Hepatocyte (in vitro differentiated cells): ENCODE data around the gene NRL. TPM values are rescaled to one million over a fixed set of nuclear protein-coding genes. Genes with fewer than 3 reads are reported as not detected.

Experiments used
- DNase-seq: peaks from one replicate; pipeline ENCODE4 v3.0.0-alpha.2; 2016; ENCODE audit warnings: low spot score
- H2AFZ ChIP-seq: fragments of 200-600 bp; sonication (generic); 2 replicates; pipeline ENCODE4 v1.6.0; 2016; ENCODE audit warnings: antibody characterized with exemption, mild to moderate bottlenecking
- H3K27ac ChIP-seq: fragments of 200-600 bp; sonication (generic); 2 replicates; pipeline ENCODE4 v1.5.1; 2016; ENCODE audit warnings: mild to moderate bottlenecking
- H3K27me3 ChIP-seq: fragments of 200-600 bp; sonication (generic); 2 replicates; pipeline ENCODE4 v1.6.1; 2016
- H3K36me3 ChIP-seq: fragments of 200-600 bp; sonication (generic); replicated peaks from 2 replicates; pipeline ENCODE4 v1.5.1; 2016; ENCODE audit warnings: low read depth; ENCODE audit not compliant: insufficient read depth
- H3K4me1 ChIP-seq: fragments of 200-600 bp; sonication (generic); 2 replicates; pipeline ENCODE4 v1.5.1; 2016; ENCODE audit warnings: mild to moderate bottlenecking, moderate library complexity; ENCODE audit not compliant: insufficient read depth
- H3K4me2 ChIP-seq: fragments of 200-600 bp; sonication (generic); 2 replicates; pipeline ENCODE4 v1.6.0; 2016
- H3K4me3 ChIP-seq: fragments of 200-600 bp; sonication (generic); 2 replicates; pipeline ENCODE4 v1.5.1; 2016; ENCODE audit warnings: mild to moderate bottlenecking
- H3K79me2 ChIP-seq: fragments of 200-600 bp; sonication (generic); 2 replicates; pipeline ENCODE4 v1.6.0; 2017; ENCODE audit warnings: mild to moderate bottlenecking
- H3K9me2 ChIP-seq: fragments of 200-600 bp; sonication (generic); replicated peaks from 2 replicates; pipeline ENCODE4 v1.6.0; 2017; ENCODE audit warnings: mild to moderate bottlenecking; ENCODE audit not compliant: insufficient read depth
- H3K9me3 ChIP-seq: fragments of 200-600 bp; sonication (generic); 2 replicates; pipeline ENCODE4 v1.5.1; 2016; ENCODE audit warnings: low read depth, mild to moderate bottlenecking
- H4K20me1 ChIP-seq: fragments of 200-600 bp; sonication (generic); 2 replicates; pipeline ENCODE4 v1.6.0; 2016; ENCODE audit warnings: mild to moderate bottlenecking; ENCODE audit not compliant: insufficient read depth, poor library complexity, severe bottlenecking
- EZH2 ChIP-seq: fragments of 200-600 bp; sonication (generic); IDR thresholded peaks from 2 replicates; pipeline ENCODE4 v1.6.1; 2016; ENCODE audit warnings: antibody characterized with exemption, mild to moderate bottlenecking, borderline replicate concordance
- EZH2phosphoT487 ChIP-seq: fragments of 200-600 bp; sonication (generic); IDR thresholded peaks from one replicate; pipeline ENCODE4 v1.6.1; 2018; ENCODE audit warnings: antibody characterized with exemption, mild to moderate bottlenecking, low read depth, moderate library complexity; ENCODE audit not compliant: unreplicated experiment, severe bottlenecking
- WGBS: methylation state at CpG from one replicate; pipeline ENCODE4 v1.1.6; 2016; ENCODE audit warnings: low lambda C conversion rate; ENCODE audit errors: missing lambda C conversion rate; 5-methylcytosine and 5-hydroxymethylcytosine counted together
- polyA plus RNA-seq: library from polyadenylated mRNA; unstranded; fragments of >200 nt; fragmentation: Nextera tagmentation; extraction: Ambion mirVana; gene quantifications from 2 replicates; pipeline ENCODE4 v1.2.1, GENCODE V29; 2016
- total RNA-seq: library from RNA; depleted of rRNA; stranded (reverse); fragments of >200 nt; gene quantifications from 2 replicates; pipeline ENCODE4 v1.2.3, GENCODE V29; 2014
- TF ChIP-seq, protein P1 (sequence below): fragments of 200-600 bp; sonication (generic); IDR thresholded peaks from 2 replicates; pipeline ENCODE4 v1.5.1; 2016; ENCODE audit warnings: antibody characterized with exemption, mild to moderate bottlenecking; ENCODE audit not compliant: poor library complexity

Gene NRL
- total and polyA plus RNA-seq, 2 experiments from 2014 or later: 1.2 to 2.4 TPM

DNA sequence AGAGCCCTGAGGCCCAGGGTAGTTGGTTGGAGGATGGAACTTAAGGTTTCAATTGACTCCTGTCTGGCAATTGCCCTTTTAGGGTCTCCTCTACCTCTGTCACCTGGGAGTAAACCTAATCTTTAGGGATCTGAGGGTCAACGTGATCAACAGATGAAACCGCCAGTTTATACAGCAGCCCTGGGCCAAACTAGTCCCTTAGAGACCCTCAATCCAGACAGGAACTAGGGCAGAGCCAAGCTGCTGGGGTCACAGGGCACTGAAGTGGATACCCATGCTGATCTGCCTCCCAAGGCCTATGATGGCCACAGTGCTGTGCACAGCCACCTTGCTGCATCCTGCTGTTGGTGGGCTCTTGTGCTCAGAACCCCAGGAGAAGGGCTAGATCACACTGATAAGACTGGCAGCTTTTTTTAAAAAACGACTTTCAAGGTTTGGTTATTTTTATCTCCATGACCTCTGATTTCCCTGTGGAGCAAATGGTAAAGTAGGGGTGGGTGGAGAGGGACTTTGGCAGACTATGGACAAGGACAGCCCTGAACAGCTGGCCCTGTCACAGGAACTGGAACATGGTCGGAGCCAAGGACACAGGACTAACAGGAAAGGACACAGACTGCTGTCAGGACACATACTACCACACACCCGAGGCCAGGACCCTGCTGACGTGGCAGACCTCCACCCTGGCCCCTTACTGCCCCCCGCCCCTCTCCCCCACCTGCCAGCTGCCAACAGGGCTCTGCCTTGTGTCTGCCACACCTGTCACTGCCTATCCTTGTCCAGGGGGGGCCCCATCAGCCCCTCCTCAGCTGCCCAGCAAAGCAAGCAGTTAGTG lies 16.2 kb upstream of the NRL start:
- 64% methylated on average over 7 of the region's 7 CpGs for WGBS

DNA sequence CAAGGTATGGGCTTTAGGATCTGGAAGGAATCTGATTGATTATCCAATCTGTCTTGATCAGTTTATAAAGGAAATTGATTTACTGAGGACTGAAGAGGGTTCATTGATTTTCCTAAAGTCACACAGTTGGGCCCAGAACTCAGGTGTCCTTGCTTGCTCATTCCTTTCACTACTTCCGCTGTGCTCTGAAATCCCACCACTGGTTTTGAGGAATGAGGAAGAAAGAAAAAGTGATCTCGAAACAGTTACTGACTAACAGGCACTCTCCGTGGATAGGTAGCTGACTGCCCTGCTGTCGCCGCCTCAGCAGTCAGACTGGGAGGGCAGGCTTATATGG lies 15.6 kb upstream of the NRL start, which contains the start of gene FITM1:
Gene FITM1 (plus strand): TSS at position 280 of the 337 bp plus-strand sequence. CDS start 905 bp downstream, outside the sequence.
- no peaks in the 10 kb centered on the region for H3K79me2 ChIP-seq
- no peak within 1 kb of the TSS for H3K4me2 ChIP-seq
- 81% methylated on average over 5 of the region's 5 CpGs for WGBS
- no peak within 1 kb of the TSS for H3K27ac ChIP-seq
- DNase-seq: no peak
- H2AFZ ChIP-seq: no peak within 1 kb of the TSS
- no peaks in the 10 kb centered on the region for H3K4me1 ChIP-seq
- TF ChIP-seq EZH2phosphoT487: no peak
- TF ChIP-seq EZH2: no peak
- TF ChIP-seq, protein P1, sequence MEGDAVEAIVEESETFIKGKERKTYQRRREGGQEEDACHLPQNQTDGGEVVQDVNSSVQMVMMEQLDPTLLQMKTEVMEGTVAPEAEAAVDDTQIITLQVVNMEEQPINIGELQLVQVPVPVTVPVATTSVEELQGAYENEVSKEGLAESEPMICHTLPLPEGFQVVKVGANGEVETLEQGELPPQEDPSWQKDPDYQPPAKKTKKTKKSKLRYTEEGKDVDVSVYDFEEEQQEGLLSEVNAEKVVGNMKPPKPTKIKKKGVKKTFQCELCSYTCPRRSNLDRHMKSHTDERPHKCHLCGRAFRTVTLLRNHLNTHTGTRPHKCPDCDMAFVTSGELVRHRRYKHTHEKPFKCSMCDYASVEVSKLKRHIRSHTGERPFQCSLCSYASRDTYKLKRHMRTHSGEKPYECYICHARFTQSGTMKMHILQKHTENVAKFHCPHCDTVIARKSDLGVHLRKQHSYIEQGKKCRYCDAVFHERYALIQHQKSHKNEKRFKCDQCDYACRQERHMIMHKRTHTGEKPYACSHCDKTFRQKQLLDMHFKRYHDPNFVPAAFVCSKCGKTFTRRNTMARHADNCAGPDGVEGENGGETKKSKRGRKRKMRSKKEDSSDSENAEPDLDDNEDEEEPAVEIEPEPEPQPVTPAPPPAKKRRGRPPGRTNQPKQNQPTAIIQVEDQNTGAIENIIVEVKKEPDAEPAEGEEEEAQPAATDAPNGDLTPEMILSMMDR: no peak
- no peaks in the 10 kb centered on the region for H3K27me3 ChIP-seq
- H3K9me3 ChIP-seq: no peaks in the 10 kb centered on the region
- no peaks in the 10 kb centered on the region for H4K20me1 ChIP-seq
- no peak within 1 kb of the TSS for H3K4me3 ChIP-seq
- H3K36me3 ChIP-seq: no peaks in the 10 kb centered on the region
- no peaks in the 10 kb centered on the region for H3K9me2 ChIP-seq

More for the DNA sequence above, 16.2 kb upstream of the NRL start:
- H3K4me1 ChIP-seq: no peaks in the 10 kb centered on the region
- no peaks in the 10 kb centered on the region for H3K36me3 ChIP-seq
- H2AFZ ChIP-seq: no peak overlapping the region
- TF ChIP-seq, protein P1: no peak
- TF ChIP-seq EZH2phosphoT487: no peak
- TF ChIP-seq EZH2: no peak
- H3K27ac ChIP-seq: no peak overlapping the region
- H4K20me1 ChIP-seq: no peaks in the 10 kb centered on the region
- H3K9me2 ChIP-seq: no peaks in the 10 kb centered on the region
- H3K27me3 ChIP-seq: no peaks in the 10 kb centered on the region
- DNase-seq: no peak
- no peak overlapping the region for H3K4me3 ChIP-seq
- no peaks in the 10 kb centered on the region for H3K9me3 ChIP-seq
- H3K79me2 ChIP-seq: no peaks in the 10 kb centered on the region
- H3K4me2 ChIP-seq: no peak overlapping the region

DNA sequence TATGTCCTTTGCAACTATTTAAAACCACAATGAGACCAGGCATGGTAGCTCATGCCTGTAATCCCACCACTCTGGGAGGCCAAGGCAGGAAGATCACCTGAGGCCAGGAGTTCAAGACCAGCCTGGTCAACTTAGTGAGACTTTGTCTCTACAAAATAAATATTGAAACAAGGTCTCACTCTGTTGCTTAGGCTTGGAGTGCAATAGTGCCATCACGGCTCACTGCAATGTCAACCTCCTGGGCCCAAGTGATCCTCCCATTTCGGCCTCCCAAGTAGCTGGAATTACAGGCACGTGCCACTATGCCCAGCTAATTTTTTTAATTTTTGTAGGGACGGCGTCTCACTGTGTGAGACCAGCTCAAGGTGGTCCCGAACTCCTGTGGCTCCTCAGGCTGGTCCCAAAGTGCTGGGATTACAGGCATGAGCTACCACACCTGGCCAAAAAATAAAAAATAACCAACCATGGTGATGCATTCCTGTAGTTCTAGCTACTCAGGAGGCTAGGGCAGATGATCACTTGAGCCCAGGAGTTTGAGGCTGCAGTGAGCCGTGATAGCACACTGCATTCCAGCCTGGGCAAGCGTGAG lies 14.8 kb upstream of the NRL start:
- Histone ChIP-seq H2AFZ (no peak overlapping the region), H3K27me3 (no peaks in the 10 kb centered on the region), H4K20me1 (no peaks in the 10 kb centered on the region), H3K4me3 (no peak overlapping the region), H3K9me3 (no peaks in the 10 kb centered on the region), H3K9me2 (no peaks in the 10 kb centered on the region), H3K27ac (no peak overlapping the region), H3K79me2 (no peaks in the 10 kb centered on the region), H3K4me2 (no peak overlapping the region), H3K36me3 (no peaks in the 10 kb centered on the region), H3K4me1 (no peaks in the 10 kb centered on the region)
- TF ChIP-seq EZH2 (no peak), EZH2phosphoT487 (no peak)
- TF ChIP-seq, protein P1: no peak
- DNase-seq: no peak
- WGBS: 88% methylated on average over 8 of the region's 8 CpGs
